ENCODE data around the gene GLI2. TPM values are rescaled to one million over a fixed set of nuclear protein-coding genes. Genes with fewer than 3 reads are reported as not detected.

The GLI2 gene
- total and polyA plus RNA-seq, 5 donors from 2014 or later, result not detected

GRCh38 chr2:120734930-120735651, 577 bp upstream of the GLI2 start:
- H3K4me1 Mint-ChIP-seq, result peaks cover 0 to 5% (median 2%) of the 10 kb centered on the region in 4 donors
- H3K27ac Mint-ChIP-seq, result no peak overlapping the region
- H3K27ac ChIP-seq (ENCODE audit: insufficient read depth, low read length, poor library complexity, severe bottlenecking), result no peak overlapping the region
- ATAC-seq (ENCODE audit: low read depth in 2 of 2), result no peak
- no peaks in the 10 kb centered on the region for H3K36me3 Mint-ChIP-seq
- H3K9me3 ChIP-seq (ENCODE audit: control insufficient read depth in 2 of 2, low read length in 2 of 2), result no peaks in the 10 kb centered on the region
- peaks cover 24% of the 10 kb centered on the region for H3K27me3 ChIP-seq (ENCODE audit: control insufficient read depth, insufficient read depth, low read length)
- H3K9me3 Mint-ChIP-seq, result peaks cover 0 to 5% (median 0%) of the 10 kb centered on the region in 7 donors
- H3K36me3 ChIP-seq (ENCODE audit: control insufficient read depth, insufficient read depth, low read length), result no peaks in the 10 kb centered on the region
- no peak overlapping the region for H3K4me3 Mint-ChIP-seq
- no peak overlapping the region for H3K4me3 ChIP-seq (ENCODE audit: low read depth, low read length)
- peaks cover 57% of the 10 kb centered on the region for H3K27me3 Mint-ChIP-seq
- H3K4me1 ChIP-seq (ENCODE audit: control insufficient read depth, insufficient read depth, low read length, poor library complexity, severe bottlenecking), result peaks cover 8% of the 10 kb centered on the region
- no peak for DNase-seq

GRCh38 chr2:120736202-120736623, 545 bp downstream of the GLI2 start:
- no peak for ATAC-seq (ENCODE audit: low read depth in 2 of 2)

GRCh38 chr2:120736624-120737339, 1.1 kb downstream of the GLI2 start:
- Histone ChIP-seq H3K36me3 (ENCODE audit: control insufficient read depth, insufficient read depth, low read length) (no peaks in the 10 kb centered on the region), H3K9me3 (ENCODE audit: control insufficient read depth in 2 of 2, low read length in 2 of 2) (no peaks in the 10 kb centered on the region), H3K27me3 (ENCODE audit: control insufficient read depth, insufficient read depth, low read length) (peaks cover 27% of the 10 kb centered on the region), H3K4me1 (ENCODE audit: control insufficient read depth, insufficient read depth, low read length, poor library complexity, severe bottlenecking) (peaks cover 8% of the 10 kb centered on the region), H3K4me3 (ENCODE audit: low read depth, low read length) (no peak overlapping the region), H3K27ac (ENCODE audit: insufficient read depth, low read length, poor library complexity, severe bottlenecking) (no peak overlapping the region)
- DNase-seq (no peak), ATAC-seq (ENCODE audit: low read depth in 2 of 2) (no peak)
- Mint-ChIP-seq H3K4me3 (no peak overlapping the region), H3K27me3 (peaks cover 61% of the 10 kb centered on the region), H3K9me3 (peaks cover 0 to 8% (median 0%) of the 10 kb centered on the region in 7 donors), H3K27ac (no peak overlapping the region), H3K4me1 (peaks cover 0 to 7% (median 2%) of the 10 kb centered on the region in 4 donors), H3K36me3 (no peaks in the 10 kb centered on the region)

More at GRCh38 chr2:120736202-120736623, 545 bp downstream of the GLI2 start:
- Mint-ChIP-seq H3K9me3 (peaks cover 0 to 8% (median 0%) of the 10 kb centered on the region in 7 donors), H3K27me3 (peaks cover 65% of the 10 kb centered on the region), H3K27ac (no peak overlapping the region), H3K4me1 (peaks cover 0 to 7% (median 2%) of the 10 kb centered on the region in 4 donors), H3K4me3 (no peak overlapping the region), H3K36me3 (no peaks in the 10 kb centered on the region)
- Histone ChIP-seq H3K4me3 (ENCODE audit: low read depth, low read length) (no peak overlapping the region), H3K27ac (ENCODE audit: insufficient read depth, low read length, poor library complexity, severe bottlenecking) (no peak overlapping the region), H3K36me3 (ENCODE audit: control insufficient read depth, insufficient read depth, low read length) (no peaks in the 10 kb centered on the region), H3K27me3 (ENCODE audit: control insufficient read depth, insufficient read depth, low read length) (peaks cover 27% of the 10 kb centered on the region), H3K4me1 (ENCODE audit: control insufficient read depth, insufficient read depth, low read length, poor library complexity, severe bottlenecking) (peaks cover 8% of the 10 kb centered on the region), H3K9me3 (ENCODE audit: control insufficient read depth in 2 of 2, low read length in 2 of 2) (no peaks in the 10 kb centered on the region)
- no peak for DNase-seq

- H3K27ac Mint-ChIP-seq, result no peak overlapping the region
- Histone ChIP-seq H3K36me3 (ENCODE audit: control insufficient read depth, insufficient read depth, low read length) (no peaks in the 10 kb centered on the region), H3K27me3 (ENCODE audit: control insufficient read depth, insufficient read depth, low read length) (peaks cover 32% of the 10 kb centered on the region), H3K9me3 (ENCODE audit: control insufficient read depth in 2 of 2, low read length in 2 of 2) (no peaks in the 10 kb centered on the region), H3K27ac (ENCODE audit: insufficient read depth, low read length, poor library complexity, severe bottlenecking) (no peak overlapping the region), H3K4me1 (ENCODE audit: control insufficient read depth, insufficient read depth, low read length, poor library complexity, severe bottlenecking) (peaks cover 8% of the 10 kb centered on the region), H3K4me3 (ENCODE audit: low read depth, low read length) (no peak overlapping the region)
- peaks cover 0 to 7% (median 2%) of the 10 kb centered on the region in 4 donors for H3K4me1 Mint-ChIP-seq
- no peak for DNase-seq
- peaks cover 0 to 9% (median 0%) of the 10 kb centered on the region in 7 donors for H3K9me3 Mint-ChIP-seq
- H3K27me3 Mint-ChIP-seq, result peaks cover 66% of the 10 kb centered on the region
- no peaks in the 10 kb centered on the region for H3K36me3 Mint-ChIP-seq
- peak overlapping the region in 1 of 4 donors; percentile 38 for H3K4me3 Mint-ChIP-seq
- ATAC-seq (ENCODE audit: low read depth in 2 of 2), result no peak
These were observed 1.9 kb downstream of the GLI2 start for GRCh38 chr2:120737340-120738101.

GRCh38 chr2:120738117-120738516, 2.4 kb downstream of the GLI2 start:
- Mint-ChIP-seq H3K4me3 (peak overlapping the region in 1 of 4 donors; percentile 38), H3K36me3 (no peaks in the 10 kb centered on the region), H3K27me3 (peaks cover 66% of the 10 kb centered on the region), H3K4me1 (peaks cover 0 to 7% (median 2%) of the 10 kb centered on the region in 4 donors), H3K9me3 (peaks cover 0 to 9% (median 0%) of the 10 kb centered on the region in 7 donors), H3K27ac (no peak overlapping the region)
- peaks cover 8% of the 10 kb centered on the region for H3K4me1 ChIP-seq (ENCODE audit: control insufficient read depth, insufficient read depth, low read length, poor library complexity, severe bottlenecking)
- H3K9me3 ChIP-seq (ENCODE audit: control insufficient read depth in 2 of 2, low read length in 2 of 2), result no peaks in the 10 kb centered on the region
- no peaks in the 10 kb centered on the region for H3K36me3 ChIP-seq (ENCODE audit: control insufficient read depth, insufficient read depth, low read length)
- no peak overlapping the region for H3K4me3 ChIP-seq (ENCODE audit: low read depth, low read length)
- H3K27me3 ChIP-seq (ENCODE audit: control insufficient read depth, insufficient read depth, low read length), result peaks cover 27% of the 10 kb centered on the region
- no peak overlapping the region for H3K27ac ChIP-seq (ENCODE audit: insufficient read depth, low read length, poor library complexity, severe bottlenecking)
- DNase-seq (no peak), ATAC-seq (ENCODE audit: low read depth in 2 of 2) (no peak)

- H3K4me1 ChIP-seq (ENCODE audit: control insufficient read depth, insufficient read depth, low read length, poor library complexity, severe bottlenecking), result peaks cover 8% of the 10 kb centered on the region
- no peak overlapping the region for H3K27ac Mint-ChIP-seq
- H3K9me3 Mint-ChIP-seq, result peaks cover 0 to 9% (median 0%) of the 10 kb centered on the region in 7 donors
- no peaks in the 10 kb centered on the region for H3K36me3 ChIP-seq (ENCODE audit: control insufficient read depth, insufficient read depth, low read length)
- peak overlapping the region in 1 of 4 donors; percentile 4 for H3K4me3 Mint-ChIP-seq
- no peak for ATAC-seq (ENCODE audit: low read depth in 2 of 2)
- no peaks in the 10 kb centered on the region for H3K36me3 Mint-ChIP-seq
- H3K4me1 Mint-ChIP-seq, result peaks cover 0 to 7% (median 2%) of the 10 kb centered on the region in 4 donors
- H3K27ac ChIP-seq (ENCODE audit: insufficient read depth, low read length, poor library complexity, severe bottlenecking), result no peak overlapping the region
- H3K27me3 ChIP-seq (ENCODE audit: control insufficient read depth, insufficient read depth, low read length), result peaks cover 26% of the 10 kb centered on the region
- H3K27me3 Mint-ChIP-seq, result peaks cover 62% of the 10 kb centered on the region
- no peak overlapping the region for H3K4me3 ChIP-seq (ENCODE audit: low read depth, low read length)
- no peak for DNase-seq
- H3K9me3 ChIP-seq (ENCODE audit: control insufficient read depth in 2 of 2, low read length in 2 of 2), result no peaks in the 10 kb centered on the region
These were observed 3.2 kb downstream of the GLI2 start for GRCh38 chr2:120738786-120739437.

GRCh38 chr2:120739438-120740090, 3.9 kb downstream of the GLI2 start:
- Mint-ChIP-seq H3K9me3 (peaks cover 0 to 9% (median 0%) of the 10 kb centered on the region in 7 donors), H3K4me3 (no peak overlapping the region), H3K27me3 (peaks cover 63% of the 10 kb centered on the region), H3K27ac (no peak overlapping the region), H3K36me3 (no peaks in the 10 kb centered on the region), H3K4me1 (peaks cover 0 to 7% (median 2%) of the 10 kb centered on the region in 4 donors)
- H3K36me3 ChIP-seq (ENCODE audit: control insufficient read depth, insufficient read depth, low read length), result no peaks in the 10 kb centered on the region
- no peak overlapping the region for H3K4me3 ChIP-seq (ENCODE audit: low read depth, low read length)
- no peak overlapping the region for H3K27ac ChIP-seq (ENCODE audit: insufficient read depth, low read length, poor library complexity, severe bottlenecking)
- ATAC-seq (ENCODE audit: low read depth in 2 of 2) (no peak), DNase-seq (no peak)
- no peaks in the 10 kb centered on the region for H3K9me3 ChIP-seq (ENCODE audit: control insufficient read depth in 2 of 2, low read length in 2 of 2)
- H3K4me1 ChIP-seq (ENCODE audit: control insufficient read depth, insufficient read depth, low read length, poor library complexity, severe bottlenecking), result peaks cover 8% of the 10 kb centered on the region
- H3K27me3 ChIP-seq (ENCODE audit: control insufficient read depth, insufficient read depth, low read length), result peaks cover 26% of the 10 kb centered on the region
